ENCODE data around the gene SH3D19. TPM values are rescaled to one million over a fixed set of nuclear protein-coding genes. Genes with fewer than 3 reads are reported as not detected.

SH3D19 gene
- total and polyA plus RNA-seq, 4 donors = 22.1 to 69.2 (median 50.8) TPM

- ATAC-seq (ENCODE audit: insufficient read depth, low FRiP score) = no peak
- Histone ChIP-seq H3K27ac (ENCODE audit: low read depth in 1 of 2, low read length in 1 of 2) (no peak overlapping the region), H3K4me3 (no peak overlapping the region), H3K9ac (ENCODE audit: insufficient read depth in 1 of 2, low read length in 2 of 2) (no peak overlapping the region), H3K4me1 (ENCODE audit: control insufficient read depth in 5 of 5, insufficient read depth in 5 of 5, low read length in 5 of 5) (peaks cover 0 to 7% (median 4%) of the 10 kb centered on the region in 5 donors), H3K9me3 (ENCODE audit: control insufficient read depth in 4 of 4, insufficient read depth in 3 of 4, low read length in 3 of 4) (no peaks in the 10 kb centered on the region), H3K36me3 (ENCODE audit: control insufficient read depth in 4 of 4, insufficient read depth in 4 of 4, low read length in 4 of 4) (peaks cover 25 to 47% (median 32%) of the 10 kb centered on the region in 4 donors), H3K27me3 (ENCODE audit: control insufficient read depth in 3 of 3, insufficient read depth in 3 of 3, low read length in 2 of 3) (no peaks in the 10 kb centered on the region)
- no peak for TF ChIP-seq CTCF (IDR thresholded peaks at IDR 0.05; ENCODE audit: control extremely low read depth, extremely low read depth)
- WGBS, 2 donors = 97 to 100% methylated on average over 5 of the region's 5 CpGs
- DNase-seq = no peak
Measured at GRCh38 chr4:151105454-151106032, 219.9 kb downstream of the SH3D19 start.

GRCh38 chr4:151104621-151105020 is 220.8 kb downstream of the SH3D19 start:
- H3K9ac ChIP-seq (ENCODE audit: insufficient read depth in 1 of 2, low read length in 2 of 2) = no peak overlapping the region
- no peak for TF ChIP-seq CTCF (IDR thresholded peaks at IDR 0.05; ENCODE audit: control extremely low read depth, extremely low read depth)
- WGBS, 2 donors = 100% methylated on average over 1 of the region's 1 CpG
- H3K4me3 ChIP-seq = no peak overlapping the region
- no peaks in the 10 kb centered on the region for H3K27me3 ChIP-seq (ENCODE audit: control insufficient read depth in 3 of 3, insufficient read depth in 3 of 3, low read length in 2 of 3)
- no peak overlapping the region for H3K27ac ChIP-seq (ENCODE audit: low read depth in 1 of 2, low read length in 1 of 2)
- no peaks in the 10 kb centered on the region for H3K9me3 ChIP-seq (ENCODE audit: control insufficient read depth in 4 of 4, insufficient read depth in 3 of 4, low read length in 3 of 4)
- peaks cover 0 to 7% (median 5%) of the 10 kb centered on the region in 5 donors for H3K4me1 ChIP-seq (ENCODE audit: control insufficient read depth in 5 of 5, insufficient read depth in 5 of 5, low read length in 5 of 5)
- peaks cover 22 to 43% (median 32%) of the 10 kb centered on the region in 4 donors for H3K36me3 ChIP-seq (ENCODE audit: control insufficient read depth in 4 of 4, insufficient read depth in 4 of 4, low read length in 4 of 4)
- DNase-seq (no peak), ATAC-seq (ENCODE audit: insufficient read depth, low FRiP score) (no peak)

- DNase-seq (no peak), ATAC-seq (ENCODE audit: insufficient read depth, low FRiP score) (no peak)
- 78 to 82% methylated on average over 2 of the region's 2 CpGs for WGBS, 2 donors
- peaks cover 22 to 43% (median 32%) of the 10 kb centered on the region in 4 donors for H3K36me3 ChIP-seq (ENCODE audit: control insufficient read depth in 4 of 4, insufficient read depth in 4 of 4, low read length in 4 of 4)
- H3K27me3 ChIP-seq (ENCODE audit: control insufficient read depth in 3 of 3, insufficient read depth in 3 of 3, low read length in 2 of 3) = no peaks in the 10 kb centered on the region
- H3K9me3 ChIP-seq (ENCODE audit: control insufficient read depth in 4 of 4, insufficient read depth in 3 of 4, low read length in 3 of 4) = no peaks in the 10 kb centered on the region
- H3K9ac ChIP-seq (ENCODE audit: insufficient read depth in 1 of 2, low read length in 2 of 2) = no peak overlapping the region
- H3K27ac ChIP-seq (ENCODE audit: low read depth in 1 of 2, low read length in 1 of 2) = no peak overlapping the region
- H3K4me3 ChIP-seq = no peak overlapping the region
- peaks cover 0 to 8% (median 5%) of the 10 kb centered on the region in 5 donors for H3K4me1 ChIP-seq (ENCODE audit: control insufficient read depth in 5 of 5, insufficient read depth in 5 of 5, low read length in 5 of 5)
- no peak for TF ChIP-seq CTCF (IDR thresholded peaks at IDR 0.05; ENCODE audit: control extremely low read depth, extremely low read depth)
Measured at GRCh38 chr4:151103758-151104157, 221.6 kb downstream of the SH3D19 start.

- TF ChIP-seq CTCF (IDR thresholded peaks at IDR 0.05; ENCODE audit: control extremely low read depth, extremely low read depth) = no peak
Measured at GRCh38 chr4:151100531-151100930, 224.9 kb downstream of the SH3D19 start.

More at GRCh38 chr4:151100531-151100930, 224.9 kb downstream of the SH3D19 start:
- ATAC-seq (ENCODE audit: insufficient read depth, low FRiP score) (no peak), DNase-seq (no peak)
- Histone ChIP-seq H3K27me3 (ENCODE audit: control insufficient read depth in 3 of 3, insufficient read depth in 3 of 3, low read length in 2 of 3) (no peaks in the 10 kb centered on the region), H3K4me3 (peak overlapping the region; percentile 53), H3K9me3 (ENCODE audit: control insufficient read depth in 4 of 4, insufficient read depth in 3 of 4, low read length in 3 of 4) (no peaks in the 10 kb centered on the region), H3K9ac (ENCODE audit: insufficient read depth in 1 of 2, low read length in 2 of 2) (peak overlapping the region; percentile 100), H3K27ac (ENCODE audit: low read depth in 1 of 2, low read length in 1 of 2) (peak overlapping the region in 1 of 2 donors; percentile 12), H3K4me1 (ENCODE audit: control insufficient read depth in 5 of 5, insufficient read depth in 5 of 5, low read length in 5 of 5) (peaks cover 0 to 8% (median 3%) of the 10 kb centered on the region in 5 donors), H3K36me3 (ENCODE audit: control insufficient read depth in 4 of 4, insufficient read depth in 4 of 4, low read length in 4 of 4) (peaks cover 12 to 29% (median 21%) of the 10 kb centered on the region in 4 donors)
- 7 to 9% methylated on average over 3 of the region's 3 CpGs for WGBS, 2 donors

Data from lung (tissue), 12 donors.